Measurements from ENCODE around the gene GTF2IRD1. TPM values are rescaled to one million over a fixed set of nuclear protein-coding genes. Genes with fewer than 3 reads are reported as not detected.

The GTF2IRD1 gene
- total RNA-seq, 1 experiment from 2014 or later: 73.6 TPM

DNA sequence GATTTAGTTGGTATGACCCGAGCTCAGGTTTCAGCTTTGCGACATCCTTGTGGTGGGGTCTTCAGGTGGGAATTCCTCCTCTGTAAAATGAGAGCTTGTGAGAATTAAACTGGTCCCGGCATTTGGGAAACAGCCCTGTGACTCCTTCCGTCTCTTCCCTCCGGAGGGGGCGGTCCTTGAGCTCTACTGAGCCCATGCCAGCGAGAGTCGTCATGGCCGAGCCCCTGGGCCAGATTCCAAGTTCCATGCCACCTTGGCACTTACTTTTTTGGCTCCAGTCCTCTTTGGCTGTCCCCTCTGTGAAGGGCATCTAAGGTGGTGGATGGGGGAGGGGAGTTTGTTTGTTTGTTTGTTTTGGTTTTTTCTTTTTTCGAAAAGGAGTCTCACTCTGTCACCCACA is 47.6 kb downstream of the GTF2IRD1 start:
- Histone ChIP-seq H3K27ac (ENCODE audit: low read depth, low read length, poor library complexity, severe bottlenecking) (no peak overlapping the region), H3K4me1 (ENCODE audit: insufficient read depth, low read length, poor library complexity, severe bottlenecking) (no peaks in the 10 kb centered on the region), H3K9me3 (ENCODE audit: low read depth, low read length, poor library complexity, severe bottlenecking) (no peaks in the 10 kb centered on the region), H3K36me3 (ENCODE audit: insufficient read depth, low read length, poor library complexity, severe bottlenecking) (no peaks in the 10 kb centered on the region), H3K27me3 (replicated peaks; ENCODE audit: insufficient read depth, low read depth, low read length, poor library complexity) (no peaks in the 10 kb centered on the region), H3K4me3 (ENCODE audit: low read depth, low read length, poor library complexity, severe bottlenecking) (no peak overlapping the region)
- DNase-seq (ENCODE audit: low spot score): no peak
- CTCF ChIA-PET: no interaction called here
- POLR2A ChIA-PET (ENCODE audit: low non-redundant PET): no interaction called here
- TF ChIP-seq EZH2 (IDR thresholded peaks at IDR 0.05; ENCODE audit: borderline replicate concordance, low read depth, low read length, poor library complexity, severe bottlenecking) (no peak), CTCF (conservative IDR thresholded peaks at IDR 0.05; ENCODE audit: low read depth, low read length) (no peak)
- no TSS peak for BruUV-seq (replicated peaks)
- intact Hi-C loops (cut with micrococcal nuclease; ENCODE audit: unreplicated experiment): no loop called here

DNA sequence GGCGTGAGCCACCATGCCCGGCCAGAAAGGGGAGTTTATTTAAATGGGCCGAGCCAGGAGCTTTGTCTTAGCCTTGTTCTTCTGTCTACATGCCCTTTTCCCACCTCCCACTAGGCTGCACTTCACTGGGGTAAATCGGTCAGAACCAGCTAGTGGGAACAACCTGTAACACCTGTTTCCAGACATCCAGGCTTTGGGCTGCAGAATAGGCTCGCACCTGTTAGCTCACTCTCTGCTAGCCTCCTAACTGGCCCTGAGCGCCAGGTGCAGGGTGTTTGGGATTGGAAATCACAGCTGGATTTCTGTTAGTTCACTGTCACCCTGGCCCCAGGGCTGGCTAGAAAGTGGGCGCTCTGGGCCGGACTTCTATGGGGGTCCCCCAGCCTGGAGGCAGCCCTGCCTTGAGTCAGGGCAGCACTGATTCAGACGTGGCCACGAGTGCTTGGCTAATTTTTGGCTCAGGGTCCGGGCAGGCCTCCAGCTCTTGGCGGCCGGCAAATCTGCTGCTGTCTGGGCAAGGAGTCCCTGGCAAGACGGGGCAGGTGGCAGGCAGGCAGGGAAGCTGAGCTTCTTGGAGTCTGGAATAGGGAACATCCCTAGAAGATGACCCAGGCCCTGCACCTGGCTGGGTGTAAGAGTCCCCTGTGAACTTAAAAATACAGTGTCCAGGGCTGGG is 48.6 kb downstream of the GTF2IRD1 start:
- TF ChIP-seq CTCF (conservative IDR thresholded peaks at IDR 0.05; ENCODE audit: low read depth, low read length) (no peak), EZH2 (IDR thresholded peaks at IDR 0.05; ENCODE audit: borderline replicate concordance, low read depth, low read length, poor library complexity, severe bottlenecking) (no peak)
- no peak overlapping the region for H3K4me3 ChIP-seq (ENCODE audit: low read depth, low read length, poor library complexity, severe bottlenecking)
- no peaks in the 10 kb centered on the region for H3K9me3 ChIP-seq (ENCODE audit: low read depth, low read length, poor library complexity, severe bottlenecking)
- intact Hi-C loops (cut with micrococcal nuclease; ENCODE audit: unreplicated experiment): no loop called here
- ChIA-PET CTCF (no interaction called here), POLR2A (ENCODE audit: low non-redundant PET) (no interaction called here)
- no peak for DNase-seq (ENCODE audit: low spot score)
- H3K27ac ChIP-seq (ENCODE audit: low read depth, low read length, poor library complexity, severe bottlenecking): no peak overlapping the region
- no peaks in the 10 kb centered on the region for H3K4me1 ChIP-seq (ENCODE audit: insufficient read depth, low read length, poor library complexity, severe bottlenecking)
- BruUV-seq (replicated peaks): no TSS peak
- H3K27me3 ChIP-seq (replicated peaks; ENCODE audit: insufficient read depth, low read depth, low read length, poor library complexity): no peaks in the 10 kb centered on the region
- no peaks in the 10 kb centered on the region for H3K36me3 ChIP-seq (ENCODE audit: insufficient read depth, low read length, poor library complexity, severe bottlenecking)

DNA sequence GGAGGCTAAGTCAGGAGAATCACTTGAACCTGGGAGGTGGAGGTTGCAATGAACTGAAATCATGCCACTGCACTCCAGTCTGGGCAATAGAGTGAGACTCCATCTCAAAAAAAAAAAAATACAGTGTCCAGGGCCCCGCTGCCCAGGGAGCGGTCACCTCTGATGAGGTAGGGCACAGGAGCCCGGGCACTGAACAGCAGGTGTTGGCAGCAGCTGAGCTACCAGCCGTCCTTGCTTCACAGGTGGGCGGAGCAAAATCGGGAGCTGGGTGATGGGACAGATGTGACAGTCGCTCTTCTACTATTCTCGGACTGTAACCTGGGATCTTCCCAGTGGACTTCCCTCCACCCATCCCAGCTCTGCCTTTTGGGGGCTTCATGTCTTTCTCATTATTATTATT is 49.4 kb downstream of the GTF2IRD1 start:
- TF ChIP-seq CTCF (conservative IDR thresholded peaks at IDR 0.05; ENCODE audit: low read depth, low read length): no peak
- ChIA-PET POLR2A (ENCODE audit: low non-redundant PET) (no interaction called here), CTCF (no interaction called here)
- Histone ChIP-seq H3K4me3 (ENCODE audit: low read depth, low read length, poor library complexity, severe bottlenecking) (no peak overlapping the region), H3K27ac (ENCODE audit: low read depth, low read length, poor library complexity, severe bottlenecking) (no peak overlapping the region), H3K9me3 (ENCODE audit: low read depth, low read length, poor library complexity, severe bottlenecking) (no peaks in the 10 kb centered on the region), H3K36me3 (ENCODE audit: insufficient read depth, low read length, poor library complexity, severe bottlenecking) (no peaks in the 10 kb centered on the region), H3K4me1 (ENCODE audit: insufficient read depth, low read length, poor library complexity, severe bottlenecking) (no peaks in the 10 kb centered on the region), H3K27me3 (replicated peaks; ENCODE audit: insufficient read depth, low read depth, low read length, poor library complexity) (no peaks in the 10 kb centered on the region)
- intact Hi-C loops (cut with micrococcal nuclease; ENCODE audit: unreplicated experiment): no loop called here
- no TSS peak for BruUV-seq (replicated peaks)
- no peak for DNase-seq (ENCODE audit: low spot score)

Data from A673 (cell line).